ENCODE data around the gene PTPN3.
"Not testable (repeated sequence)": the region's sequence is repeated elsewhere in the genome, so short reads cannot be mapped to it uniquely, and the experiment has no call there.

The PTPN3 gene

DNA sequence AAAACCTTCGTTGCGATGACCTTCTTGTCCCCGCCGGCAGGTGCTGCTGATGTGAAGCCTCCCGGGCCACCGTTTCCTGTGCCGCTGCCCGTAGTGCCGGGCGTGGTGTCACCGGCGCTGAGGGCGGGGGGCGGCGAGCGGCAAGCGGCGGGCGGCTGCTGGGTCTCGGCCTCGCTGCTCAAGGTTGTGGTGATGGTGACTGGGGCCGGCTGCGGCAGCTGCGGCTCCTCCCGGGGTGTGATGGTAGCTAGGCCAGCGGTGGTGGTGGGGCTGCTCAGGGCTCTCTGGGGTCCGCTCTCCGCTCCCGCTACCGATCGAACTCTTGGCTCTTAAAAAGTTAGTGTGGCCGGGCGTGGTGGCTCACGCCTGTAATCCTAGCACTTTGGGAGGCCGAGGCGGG, 36.0 kb upstream of the PTPN3 start:
- Histone ChIP-seq H3K9ac (ENCODE audit: low read length) (no peak overlapping the region), H3K4me2 (ENCODE audit: low read depth, low read length, poor library complexity, severe bottlenecking) (no peak overlapping the region), H2AFZ (ENCODE audit: low read depth, low read length, severe bottlenecking) (no peak overlapping the region), H3K79me2 (ENCODE audit: insufficient read depth, low read length) (no peaks in the 10 kb centered on the region), H3F3A (ENCODE audit: insufficient read depth) (no peaks in the 10 kb centered on the region), H3K9me3 (ENCODE audit: insufficient read depth, low read length) (no peaks in the 10 kb centered on the region), H4K20me1 (ENCODE audit: low read depth, low read length) (no peaks in the 10 kb centered on the region), H3K27ac (ENCODE audit: low read depth, low read length) (no peak overlapping the region), H3K27me3 (ENCODE audit: low read length) (no peaks in the 10 kb centered on the region), H3K9me2 (replicated peaks; ENCODE audit: insufficient read depth, low read length) (no peaks in the 10 kb centered on the region), H3K4me3 (ENCODE audit: insufficient read depth, low read length, poor library complexity, severe bottlenecking) (no peak overlapping the region), H3K36me3 (ENCODE audit: low read length) (no peaks in the 10 kb centered on the region)
- TF ChIP-seq, protein P1, sequence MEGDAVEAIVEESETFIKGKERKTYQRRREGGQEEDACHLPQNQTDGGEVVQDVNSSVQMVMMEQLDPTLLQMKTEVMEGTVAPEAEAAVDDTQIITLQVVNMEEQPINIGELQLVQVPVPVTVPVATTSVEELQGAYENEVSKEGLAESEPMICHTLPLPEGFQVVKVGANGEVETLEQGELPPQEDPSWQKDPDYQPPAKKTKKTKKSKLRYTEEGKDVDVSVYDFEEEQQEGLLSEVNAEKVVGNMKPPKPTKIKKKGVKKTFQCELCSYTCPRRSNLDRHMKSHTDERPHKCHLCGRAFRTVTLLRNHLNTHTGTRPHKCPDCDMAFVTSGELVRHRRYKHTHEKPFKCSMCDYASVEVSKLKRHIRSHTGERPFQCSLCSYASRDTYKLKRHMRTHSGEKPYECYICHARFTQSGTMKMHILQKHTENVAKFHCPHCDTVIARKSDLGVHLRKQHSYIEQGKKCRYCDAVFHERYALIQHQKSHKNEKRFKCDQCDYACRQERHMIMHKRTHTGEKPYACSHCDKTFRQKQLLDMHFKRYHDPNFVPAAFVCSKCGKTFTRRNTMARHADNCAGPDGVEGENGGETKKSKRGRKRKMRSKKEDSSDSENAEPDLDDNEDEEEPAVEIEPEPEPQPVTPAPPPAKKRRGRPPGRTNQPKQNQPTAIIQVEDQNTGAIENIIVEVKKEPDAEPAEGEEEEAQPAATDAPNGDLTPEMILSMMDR (IDR thresholded peaks at IDR 0.05; ENCODE audit: insufficient read depth, low read length, poor library complexity, severe bottlenecking) = no peak
- no peak for TF ChIP-seq EZH2phosphoT487 (conservative IDR thresholded peaks at IDR 0.05; ENCODE audit: low read length)

DNA sequence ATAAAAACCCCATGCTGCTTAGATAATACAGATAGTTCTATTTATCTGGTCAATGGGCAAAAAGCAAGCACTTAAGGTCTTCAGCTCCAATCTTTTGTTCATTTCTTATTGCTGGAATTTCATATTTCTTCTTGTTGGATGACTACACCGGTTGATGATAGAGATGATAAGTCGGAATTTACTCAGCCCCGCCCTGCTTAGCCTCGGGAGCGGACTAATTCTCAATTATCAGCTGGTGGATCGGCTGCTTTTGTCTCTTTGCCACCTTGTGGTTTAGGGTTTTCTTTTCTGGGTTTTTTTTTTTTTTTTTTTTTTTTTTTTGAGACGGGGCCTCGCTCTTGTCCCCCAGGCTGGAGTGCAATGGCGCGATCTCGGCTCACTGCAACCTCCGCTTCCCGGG, 34.5 kb upstream of the PTPN3 start:
- not testable (repeated sequence) for H3K27me3 ChIP-seq (ENCODE audit: low read length); H3K9me2 ChIP-seq (replicated peaks; ENCODE audit: insufficient read depth, low read length); H3K79me2 ChIP-seq (ENCODE audit: insufficient read depth, low read length); H3F3A ChIP-seq (ENCODE audit: insufficient read depth); H3K4me3 ChIP-seq (ENCODE audit: insufficient read depth, low read length, poor library complexity, severe bottlenecking); H3K4me2 ChIP-seq (ENCODE audit: low read depth, low read length, poor library complexity, severe bottlenecking); H3K9me3 ChIP-seq (ENCODE audit: insufficient read depth, low read length); H4K20me1 ChIP-seq (ENCODE audit: low read depth, low read length); H3K36me3 ChIP-seq (ENCODE audit: low read length); H2AFZ ChIP-seq (ENCODE audit: low read depth, low read length, severe bottlenecking); H3K27ac ChIP-seq (ENCODE audit: low read depth, low read length); H3K9ac ChIP-seq (ENCODE audit: low read length)

DNA sequence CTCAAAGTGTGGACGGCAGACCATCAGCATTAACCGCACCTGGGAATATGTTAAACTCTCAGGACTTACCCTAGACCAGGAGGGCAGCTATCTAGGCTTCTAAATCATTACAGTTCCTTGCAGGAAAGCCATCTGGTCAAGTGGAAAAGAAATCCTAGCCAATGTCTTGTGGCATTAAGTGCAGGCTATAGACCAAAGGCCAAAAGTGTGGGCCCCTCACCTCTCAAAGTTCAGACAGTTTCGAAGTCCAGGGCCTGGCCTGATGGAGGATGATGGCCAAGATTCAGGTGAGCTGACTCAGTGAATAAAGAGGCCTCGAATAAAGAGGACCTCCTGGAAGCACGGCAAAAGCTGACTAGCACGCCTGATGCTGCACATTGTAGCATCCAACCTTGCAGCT, 24.0 kb upstream of the PTPN3 start:
- Histone ChIP-seq H3K9me2 (replicated peaks; ENCODE audit: insufficient read depth, low read length) (no peaks in the 10 kb centered on the region), H2AFZ (ENCODE audit: low read depth, low read length, severe bottlenecking) (no peak overlapping the region), H3K9me3 (ENCODE audit: insufficient read depth, low read length) (no peaks in the 10 kb centered on the region), H3K4me2 (ENCODE audit: low read depth, low read length, poor library complexity, severe bottlenecking) (no peak overlapping the region), H3K9ac (ENCODE audit: low read length) (no peak overlapping the region), H3K36me3 (ENCODE audit: low read length) (no peaks in the 10 kb centered on the region), H3K4me3 (ENCODE audit: insufficient read depth, low read length, poor library complexity, severe bottlenecking) (no peak overlapping the region), H3K27me3 (ENCODE audit: low read length) (no peaks in the 10 kb centered on the region), H3F3A (ENCODE audit: insufficient read depth) (no peaks in the 10 kb centered on the region), H4K20me1 (ENCODE audit: low read depth, low read length) (no peaks in the 10 kb centered on the region), H3K27ac (ENCODE audit: low read depth, low read length) (no peak overlapping the region), H3K79me2 (ENCODE audit: insufficient read depth, low read length) (no peaks in the 10 kb centered on the region)
- TF ChIP-seq, protein P1 (IDR thresholded peaks at IDR 0.05; ENCODE audit: insufficient read depth, low read length, poor library complexity, severe bottlenecking) = no peak
- TF ChIP-seq EZH2phosphoT487 (conservative IDR thresholded peaks at IDR 0.05; ENCODE audit: low read length) = no peak

DNA sequence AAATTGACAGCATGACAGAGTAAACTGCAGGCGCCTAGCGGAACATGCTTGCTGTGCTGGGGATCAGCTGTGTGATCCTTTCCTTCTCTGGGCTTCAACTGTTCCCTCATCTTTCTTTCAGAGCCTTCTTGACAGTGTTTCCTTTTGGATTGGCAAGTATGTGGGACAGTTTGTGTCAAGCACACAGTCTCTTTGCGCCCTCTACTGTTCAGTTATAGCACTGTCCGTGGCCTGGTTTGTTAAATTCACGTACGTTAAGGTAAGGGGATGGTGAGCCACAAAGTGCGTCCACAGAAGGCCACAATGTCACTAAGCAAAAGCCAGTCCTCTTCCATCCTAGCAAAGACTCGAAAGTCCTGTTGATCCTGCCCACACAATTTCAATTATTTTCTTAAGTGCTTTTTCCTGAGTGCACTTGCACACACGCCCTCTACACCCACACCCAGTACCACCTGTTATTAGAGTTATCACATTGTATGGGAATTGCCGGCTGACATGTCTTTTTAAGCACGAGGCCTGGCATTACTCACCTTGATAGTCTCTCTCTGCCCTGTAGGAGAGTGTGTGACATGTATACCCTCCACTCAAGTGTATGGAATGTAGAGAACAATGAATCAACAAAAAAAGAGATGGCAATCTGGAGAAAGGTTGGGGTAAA, 22.5 kb upstream of the PTPN3 start:
- Histone ChIP-seq H3K27me3 (ENCODE audit: low read length) (no peaks in the 10 kb centered on the region), H3K4me2 (ENCODE audit: low read depth, low read length, poor library complexity, severe bottlenecking) (no peak overlapping the region), H4K20me1 (ENCODE audit: low read depth, low read length) (no peaks in the 10 kb centered on the region), H3K9me2 (replicated peaks; ENCODE audit: insufficient read depth, low read length) (no peaks in the 10 kb centered on the region), H3K9ac (ENCODE audit: low read length) (no peak overlapping the region), H3K9me3 (ENCODE audit: insufficient read depth, low read length) (no peaks in the 10 kb centered on the region), H3F3A (ENCODE audit: insufficient read depth) (no peaks in the 10 kb centered on the region), H3K4me3 (ENCODE audit: insufficient read depth, low read length, poor library complexity, severe bottlenecking) (no peak overlapping the region), H3K36me3 (ENCODE audit: low read length) (no peaks in the 10 kb centered on the region), H2AFZ (ENCODE audit: low read depth, low read length, severe bottlenecking) (no peak overlapping the region), H3K79me2 (ENCODE audit: insufficient read depth, low read length) (no peaks in the 10 kb centered on the region), H3K27ac (ENCODE audit: low read depth, low read length) (no peak overlapping the region)
- TF ChIP-seq, protein P1 (IDR thresholded peaks at IDR 0.05; ENCODE audit: insufficient read depth, low read length, poor library complexity, severe bottlenecking) = peak; percentile 75
- no peak for TF ChIP-seq EZH2phosphoT487 (conservative IDR thresholded peaks at IDR 0.05; ENCODE audit: low read length)

Measured in SU-DHL-6 (cell line).